ENCODE measurements around the gene GDF10.

DNA sequence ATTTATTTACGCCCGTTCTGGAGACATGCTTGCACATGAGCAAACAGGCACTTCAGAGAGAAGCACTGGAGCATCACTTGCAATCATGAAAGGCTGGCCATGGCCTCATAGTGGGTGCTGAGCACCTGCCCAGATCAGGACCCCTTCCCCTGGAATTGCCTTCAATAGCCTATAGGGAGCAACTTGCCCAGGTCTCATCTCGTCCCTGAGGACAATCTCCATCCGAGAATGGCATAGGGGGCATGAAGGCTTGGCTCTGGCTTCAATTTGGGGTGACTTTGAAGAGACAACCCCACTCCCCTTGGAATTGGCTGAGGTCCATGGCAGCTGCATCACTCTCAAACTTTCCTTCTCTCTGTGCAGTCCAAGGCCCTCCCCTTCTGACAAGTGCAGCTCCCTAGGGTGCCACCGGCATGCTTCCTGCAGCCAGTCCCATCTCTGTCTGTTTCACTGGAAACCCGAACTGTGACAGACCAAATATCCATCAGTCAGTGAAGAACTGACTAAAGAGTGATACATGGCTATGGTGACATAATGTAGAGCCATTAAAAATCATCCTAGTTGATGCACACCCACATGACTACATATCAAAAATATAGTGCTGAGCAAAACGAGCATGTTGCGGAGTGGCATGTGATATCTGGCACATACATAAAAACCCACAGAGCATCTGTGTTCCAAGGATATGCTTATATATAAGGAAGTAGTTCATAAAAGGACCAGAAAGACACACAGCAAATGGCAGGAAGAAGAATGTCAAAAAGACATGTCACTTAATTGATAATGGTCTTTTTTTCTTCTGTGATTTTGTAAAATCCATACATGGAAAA, 34.7 kb downstream of the GDF10 start:
- TF ChIP-seq, protein P1, sequence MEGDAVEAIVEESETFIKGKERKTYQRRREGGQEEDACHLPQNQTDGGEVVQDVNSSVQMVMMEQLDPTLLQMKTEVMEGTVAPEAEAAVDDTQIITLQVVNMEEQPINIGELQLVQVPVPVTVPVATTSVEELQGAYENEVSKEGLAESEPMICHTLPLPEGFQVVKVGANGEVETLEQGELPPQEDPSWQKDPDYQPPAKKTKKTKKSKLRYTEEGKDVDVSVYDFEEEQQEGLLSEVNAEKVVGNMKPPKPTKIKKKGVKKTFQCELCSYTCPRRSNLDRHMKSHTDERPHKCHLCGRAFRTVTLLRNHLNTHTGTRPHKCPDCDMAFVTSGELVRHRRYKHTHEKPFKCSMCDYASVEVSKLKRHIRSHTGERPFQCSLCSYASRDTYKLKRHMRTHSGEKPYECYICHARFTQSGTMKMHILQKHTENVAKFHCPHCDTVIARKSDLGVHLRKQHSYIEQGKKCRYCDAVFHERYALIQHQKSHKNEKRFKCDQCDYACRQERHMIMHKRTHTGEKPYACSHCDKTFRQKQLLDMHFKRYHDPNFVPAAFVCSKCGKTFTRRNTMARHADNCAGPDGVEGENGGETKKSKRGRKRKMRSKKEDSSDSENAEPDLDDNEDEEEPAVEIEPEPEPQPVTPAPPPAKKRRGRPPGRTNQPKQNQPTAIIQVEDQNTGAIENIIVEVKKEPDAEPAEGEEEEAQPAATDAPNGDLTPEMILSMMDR (IDR thresholded peaks at IDR 0.05) = no peak
- TF ChIP-seq POLR2AphosphoS5 (IDR thresholded peaks at IDR 0.05) (no peak), POLR2A (IDR thresholded peaks at IDR 0.05) (no peak), EP300 (IDR thresholded peaks at IDR 0.05) (no peak)
